Measurements from ENCODE around the gene ADAMTS13.

DNA sequence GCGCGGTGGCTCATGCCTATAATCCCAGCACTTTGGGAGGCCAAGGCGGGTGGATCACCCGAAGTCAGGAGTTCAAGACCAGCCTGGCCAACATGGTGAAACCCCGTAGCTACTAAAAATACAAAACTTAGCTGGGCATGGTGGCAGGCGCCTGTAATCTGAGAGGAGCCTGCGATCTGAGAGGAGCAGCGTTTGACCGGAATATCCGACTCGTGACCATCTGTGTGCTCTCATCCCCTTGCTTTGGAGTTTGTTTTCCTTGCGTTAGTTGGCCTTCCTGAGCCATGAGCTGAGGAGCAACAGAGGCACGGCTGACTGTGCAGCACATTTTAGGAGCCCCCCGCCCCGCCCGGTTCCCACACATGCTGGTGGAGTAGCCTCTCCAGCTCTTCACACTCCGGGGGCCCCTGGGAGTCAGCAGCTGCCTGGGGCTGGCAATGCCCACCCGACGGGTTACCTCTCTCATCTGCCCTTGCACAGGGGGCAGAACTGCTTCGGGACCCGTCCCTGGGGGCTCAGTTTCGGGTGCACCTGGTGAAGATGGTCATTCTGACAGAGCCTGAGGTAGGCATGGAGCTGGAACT, 3.0 kb downstream of the ADAMTS13 start:
- TF ChIP-seq POLR2A (IDR thresholded peaks at IDR 0.05), result no peak
- TF ChIP-seq, protein P1, sequence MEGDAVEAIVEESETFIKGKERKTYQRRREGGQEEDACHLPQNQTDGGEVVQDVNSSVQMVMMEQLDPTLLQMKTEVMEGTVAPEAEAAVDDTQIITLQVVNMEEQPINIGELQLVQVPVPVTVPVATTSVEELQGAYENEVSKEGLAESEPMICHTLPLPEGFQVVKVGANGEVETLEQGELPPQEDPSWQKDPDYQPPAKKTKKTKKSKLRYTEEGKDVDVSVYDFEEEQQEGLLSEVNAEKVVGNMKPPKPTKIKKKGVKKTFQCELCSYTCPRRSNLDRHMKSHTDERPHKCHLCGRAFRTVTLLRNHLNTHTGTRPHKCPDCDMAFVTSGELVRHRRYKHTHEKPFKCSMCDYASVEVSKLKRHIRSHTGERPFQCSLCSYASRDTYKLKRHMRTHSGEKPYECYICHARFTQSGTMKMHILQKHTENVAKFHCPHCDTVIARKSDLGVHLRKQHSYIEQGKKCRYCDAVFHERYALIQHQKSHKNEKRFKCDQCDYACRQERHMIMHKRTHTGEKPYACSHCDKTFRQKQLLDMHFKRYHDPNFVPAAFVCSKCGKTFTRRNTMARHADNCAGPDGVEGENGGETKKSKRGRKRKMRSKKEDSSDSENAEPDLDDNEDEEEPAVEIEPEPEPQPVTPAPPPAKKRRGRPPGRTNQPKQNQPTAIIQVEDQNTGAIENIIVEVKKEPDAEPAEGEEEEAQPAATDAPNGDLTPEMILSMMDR (IDR thresholded peaks at IDR 0.05), result no peak

All from Peyer's patch (tissue), 4 donors.